NCI-H526 treated with DMSO at 0.1 percent for 48 hours (cell line): Measurements from ENCODE around the gene APOC4.
"Not testable (repeated sequence)": the region's sequence is repeated elsewhere in the genome, so short reads cannot be mapped to it uniquely, and the experiment has no call there.

Experiments
- DNase-seq: peaks from one replicate; lab custom pipeline; 2025; lab: John Stamatoyannopoulos, UW

Gene APOC4, protein sequence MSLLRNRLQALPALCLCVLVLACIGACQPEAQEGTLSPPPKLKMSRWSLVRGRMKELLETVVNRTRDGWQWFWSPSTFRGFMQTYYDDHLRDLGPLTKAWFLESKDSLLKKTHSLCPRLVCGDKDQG

DNA sequence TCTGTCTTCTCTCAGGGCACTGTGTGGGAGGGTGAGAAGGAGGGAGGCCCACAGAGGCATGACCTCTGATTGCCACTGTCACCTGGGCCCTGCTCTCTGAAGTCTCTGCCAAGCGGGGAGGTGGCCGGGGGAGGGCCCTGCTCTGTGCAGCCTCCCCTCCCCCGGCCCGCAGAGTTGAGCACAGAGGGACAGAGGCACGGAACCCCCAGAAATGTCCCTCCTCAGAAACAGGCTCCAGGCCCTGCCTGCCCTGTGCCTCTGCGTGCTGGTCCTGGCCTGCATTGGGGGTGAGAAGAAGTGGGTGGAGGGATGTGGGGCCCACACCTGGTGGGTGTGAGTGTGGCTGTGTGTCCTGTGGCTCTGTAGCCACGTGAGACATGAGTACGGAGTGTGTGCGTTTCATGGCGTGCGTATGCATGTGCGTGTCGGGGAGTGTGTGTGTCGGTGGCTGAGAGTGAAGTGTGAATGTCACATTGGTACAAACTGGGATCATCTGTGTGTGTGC is at the start of gene APOC4:
TSS of gene APOC4 (plus strand) at position 171 of the 505 bp plus-strand sequence. CDS start at position 212, 41 bp downstream.
- DNase-seq = no peak

DNA sequence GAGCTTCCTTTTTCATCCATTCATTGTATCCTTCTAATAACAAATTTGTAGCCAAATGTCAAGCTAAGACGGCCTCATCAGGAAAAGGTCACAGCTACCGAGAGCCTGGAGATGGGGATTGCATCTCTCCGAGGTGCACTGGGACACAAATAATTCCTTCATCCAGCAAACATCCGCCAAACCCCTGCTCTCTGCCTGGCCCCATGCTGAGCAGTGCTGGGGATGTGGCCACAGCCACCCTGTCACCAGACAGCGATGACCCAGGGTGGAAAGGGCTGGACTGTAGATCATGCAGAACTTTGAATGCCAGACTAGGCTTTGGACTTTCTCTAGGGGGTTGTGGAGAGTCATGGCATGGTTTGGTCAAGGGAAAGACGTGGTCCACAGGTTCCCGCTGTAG is 49.1 kb upstream of the APOC4 start:
- DNase-seq = no peak

- DNase-seq = no peak
Observed at GRCh38 chr19:44893332-44894051, 48.5 kb upstream of the APOC4 start.

DNA sequence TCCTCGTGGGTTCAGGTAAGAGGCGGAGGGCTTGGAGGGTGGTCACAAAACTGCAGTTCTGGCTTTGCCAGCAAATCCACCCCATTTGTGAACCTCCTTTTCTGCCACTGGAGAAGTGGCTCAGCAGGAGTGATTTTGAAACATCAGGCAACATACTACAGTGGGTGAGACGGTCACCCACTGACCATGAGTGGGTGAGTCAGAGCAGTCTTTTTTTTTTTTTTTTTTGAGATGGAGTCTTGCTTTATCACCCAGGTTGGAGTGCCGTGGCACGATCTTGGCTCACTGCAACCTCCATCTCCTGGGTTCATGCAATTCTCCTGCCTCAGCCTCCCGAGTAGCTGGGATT is 48.0 kb upstream of the APOC4 start:
- DNase-seq = no peak

- no peak for DNase-seq
Observed at GRCh38 chr19:44894946-44895345, 47.1 kb upstream of the APOC4 start.

GRCh38 chr19:44897835-44898234 is 44.2 kb upstream of the APOC4 start:
- no peak for DNase-seq

- no peak for DNase-seq
Observed at GRCh38 chr19:44900328-44901244, 41.5 kb upstream of the APOC4 start.

- no peak for DNase-seq
Observed at GRCh38 chr19:44903216-44903601, 38.8 kb upstream of the APOC4 start.

GRCh38 chr19:44903602-44904425 is 38.2 kb upstream of the APOC4 start:
- DNase-seq = no peak

GRCh38 chr19:44904426-44904994 is 37.5 kb upstream of the APOC4 start:
- DNase-seq = no peak

DNA sequence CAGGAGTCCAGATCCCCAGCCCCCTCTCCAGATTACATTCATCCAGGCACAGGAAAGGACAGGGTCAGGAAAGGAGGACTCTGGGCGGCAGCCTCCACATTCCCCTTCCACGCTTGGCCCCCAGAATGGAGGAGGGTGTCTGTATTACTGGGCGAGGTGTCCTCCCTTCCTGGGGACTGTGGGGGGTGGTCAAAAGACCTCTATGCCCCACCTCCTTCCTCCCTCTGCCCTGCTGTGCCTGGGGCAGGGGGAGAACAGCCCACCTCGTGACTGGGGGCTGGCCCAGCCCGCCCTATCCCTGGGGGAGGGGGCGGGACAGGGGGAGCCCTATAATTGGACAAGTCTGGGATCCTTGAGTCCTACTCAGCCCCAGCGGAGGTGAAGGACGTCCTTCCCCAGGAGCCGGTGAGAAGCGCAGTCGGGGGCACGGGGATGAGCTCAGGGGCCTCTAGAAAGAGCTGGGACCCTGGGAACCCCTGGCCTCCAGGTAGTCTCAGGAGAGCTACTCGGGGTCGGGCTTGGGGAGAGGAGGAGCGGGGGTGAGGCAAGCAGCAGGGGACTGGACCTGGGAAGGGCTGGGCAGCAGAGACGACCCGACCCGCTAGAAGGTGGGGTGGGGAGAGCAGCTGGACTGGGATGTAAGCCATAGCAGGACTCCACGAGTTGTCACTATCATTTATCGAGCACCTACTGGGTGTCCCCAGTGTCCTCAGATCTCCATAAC is 36.4 kb upstream of the APOC4 start, which contains the start of gene APOE:
TSS of gene APOE (plus strand) at position 360 of the 724 bp plus-strand sequence. CDS start 829 bp downstream, outside the sequence.
- DNase-seq = no peak

DNA sequence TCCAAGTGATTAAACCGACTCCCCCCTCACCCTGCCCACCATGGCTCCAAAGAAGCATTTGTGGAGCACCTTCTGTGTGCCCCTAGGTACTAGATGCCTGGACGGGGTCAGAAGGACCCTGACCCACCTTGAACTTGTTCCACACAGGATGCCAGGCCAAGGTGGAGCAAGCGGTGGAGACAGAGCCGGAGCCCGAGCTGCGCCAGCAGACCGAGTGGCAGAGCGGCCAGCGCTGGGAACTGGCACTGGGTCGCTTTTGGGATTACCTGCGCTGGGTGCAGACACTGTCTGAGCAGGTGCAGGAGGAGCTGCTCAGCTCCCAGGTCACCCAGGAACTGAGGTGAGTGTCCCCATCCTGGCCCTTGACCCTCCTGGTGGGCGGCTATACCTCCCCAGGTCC is 34.4 kb upstream of the APOC4 start:
- no peak for DNase-seq

DNA sequence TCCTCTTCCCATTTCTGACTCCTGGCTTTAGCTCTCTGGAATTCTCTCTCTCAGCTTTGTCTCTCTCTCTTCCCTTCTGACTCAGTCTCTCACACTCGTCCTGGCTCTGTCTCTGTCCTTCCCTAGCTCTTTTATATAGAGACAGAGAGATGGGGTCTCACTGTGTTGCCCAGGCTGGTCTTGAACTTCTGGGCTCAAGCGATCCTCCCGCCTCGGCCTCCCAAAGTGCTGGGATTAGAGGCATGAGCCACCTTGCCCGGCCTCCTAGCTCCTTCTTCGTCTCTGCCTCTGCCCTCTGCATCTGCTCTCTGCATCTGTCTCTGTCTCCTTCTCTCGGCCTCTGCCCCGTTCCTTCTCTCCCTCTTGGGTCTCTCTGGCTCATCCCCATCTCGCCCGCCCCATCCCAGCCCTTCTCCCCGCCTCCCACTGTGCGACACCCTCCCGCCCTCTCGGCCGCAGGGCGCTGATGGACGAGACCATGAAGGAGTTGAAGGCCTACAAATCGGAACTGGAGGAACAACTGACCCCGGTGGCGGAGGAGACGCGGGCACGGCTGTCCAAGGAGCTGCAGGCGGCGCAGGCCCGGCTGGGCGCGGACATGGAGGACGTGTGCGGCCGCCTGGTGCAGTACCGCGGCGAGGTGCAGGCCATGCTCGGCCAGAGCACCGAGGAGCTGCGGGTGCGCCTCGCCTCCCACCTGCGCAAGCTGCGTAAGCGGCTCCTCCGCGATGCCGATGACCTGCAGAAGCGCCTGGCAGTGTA is 33.8 kb upstream of the APOC4 start:
- DNase-seq = no peak

DNA sequence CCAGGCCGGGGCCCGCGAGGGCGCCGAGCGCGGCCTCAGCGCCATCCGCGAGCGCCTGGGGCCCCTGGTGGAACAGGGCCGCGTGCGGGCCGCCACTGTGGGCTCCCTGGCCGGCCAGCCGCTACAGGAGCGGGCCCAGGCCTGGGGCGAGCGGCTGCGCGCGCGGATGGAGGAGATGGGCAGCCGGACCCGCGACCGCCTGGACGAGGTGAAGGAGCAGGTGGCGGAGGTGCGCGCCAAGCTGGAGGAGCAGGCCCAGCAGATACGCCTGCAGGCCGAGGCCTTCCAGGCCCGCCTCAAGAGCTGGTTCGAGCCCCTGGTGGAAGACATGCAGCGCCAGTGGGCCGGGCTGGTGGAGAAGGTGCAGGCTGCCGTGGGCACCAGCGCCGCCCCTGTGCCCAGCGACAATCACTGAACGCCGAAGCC is 33.2 kb upstream of the APOC4 start:
- DNase-seq = no peak

DNA sequence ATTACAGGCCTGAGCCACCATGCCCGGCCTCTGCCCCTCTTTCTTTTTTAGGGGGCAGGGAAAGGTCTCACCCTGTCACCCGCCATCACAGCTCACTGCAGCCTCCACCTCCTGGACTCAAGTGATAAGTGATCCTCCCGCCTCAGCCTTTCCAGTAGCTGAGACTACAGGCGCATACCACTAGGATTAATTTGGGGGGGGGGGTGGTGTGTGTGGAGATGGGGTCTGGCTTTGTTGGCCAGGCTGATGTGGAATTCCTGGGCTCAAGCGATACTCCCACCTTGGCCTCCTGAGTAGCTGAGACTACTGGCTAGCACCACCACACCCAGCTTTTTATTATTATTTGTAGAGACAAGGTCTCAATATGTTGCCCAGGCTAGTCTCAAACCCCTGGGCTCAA is 32.3 kb upstream of the APOC4 start:
- no peak for DNase-seq

GRCh38 chr19:44911896-44912295 is 30.1 kb upstream of the APOC4 start:
- not testable (repeated sequence) for DNase-seq

DNA sequence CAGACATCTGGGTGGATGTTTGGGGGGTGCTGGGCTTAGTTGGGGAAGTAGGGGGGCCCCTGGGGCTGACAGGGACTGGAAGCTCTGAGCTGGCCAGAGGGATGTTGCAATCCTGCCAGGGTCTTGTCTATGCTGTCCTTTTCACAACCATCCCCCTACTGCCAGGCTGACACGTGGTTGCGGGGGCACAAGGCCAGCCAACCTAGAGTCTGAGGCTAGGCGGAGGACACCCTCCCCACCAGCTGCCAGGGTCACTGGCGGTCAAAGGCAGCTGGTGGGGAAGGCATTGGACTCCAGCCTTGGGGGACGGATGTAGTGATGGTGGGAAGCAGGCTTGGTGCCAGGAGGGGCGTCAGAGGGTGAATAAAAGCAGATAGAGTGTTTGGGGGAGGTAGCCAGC is 29.2 kb upstream of the APOC4 start:
- DNase-seq = no peak

GRCh38 chr19:44913512-44914432 is 28.3 kb upstream of the APOC4 start:
- DNase-seq = not testable (repeated sequence)
